Loucy (cell line): Measurements from ENCODE around the gene BEND7.

ENCODE experiments used
- CTCF ChIP-seq: fragments of 200-600 bp; sonication (generic); conservative IDR thresholded peaks from 2 replicates; pipeline ENCODE4 v1.5.1; 2014; ENCODE audit warnings: mild to moderate bottlenecking, antibody characterized with exemption, low read length
- EZH2phosphoT487 ChIP-seq: fragments of 200-600 bp; IDR thresholded peaks from 2 replicates; pipeline ENCODE4 v1.6.1; 2018; ENCODE audit warnings: antibody characterized with exemption, mild to moderate bottlenecking, moderate library complexity, borderline replicate concordance

GRCh38 chr10:13505052-13505680, 23.6 kb downstream of the BEND7 start:
- TF ChIP-seq CTCF (no peak), EZH2phosphoT487 (no peak)
